ENCODE results near the gene RSU1.

- TF ChIP-seq ELF1 (IDR thresholded peaks at IDR 0.05; ENCODE audit: borderline replicate concordance, low read depth) = no peak
- no peak for TF ChIP-seq CTCF (IDR thresholded peaks at IDR 0.05 in 2 of 3, conservative IDR thresholded peaks at IDR 0.05 in 1 of 3; ENCODE audit: borderline replicate concordance in 1 of 3, insufficient read depth in 1 of 3, low read depth in 2 of 3, low read length in 2 of 3)
- TF ChIP-seq ATF3 (IDR thresholded peaks at IDR 0.05) = no peak
These were observed 204.9 kb downstream of the RSU1 start for GRCh38 chr10:16612115-16612980.
